ENCODE data around the gene GPR180.

DNA sequence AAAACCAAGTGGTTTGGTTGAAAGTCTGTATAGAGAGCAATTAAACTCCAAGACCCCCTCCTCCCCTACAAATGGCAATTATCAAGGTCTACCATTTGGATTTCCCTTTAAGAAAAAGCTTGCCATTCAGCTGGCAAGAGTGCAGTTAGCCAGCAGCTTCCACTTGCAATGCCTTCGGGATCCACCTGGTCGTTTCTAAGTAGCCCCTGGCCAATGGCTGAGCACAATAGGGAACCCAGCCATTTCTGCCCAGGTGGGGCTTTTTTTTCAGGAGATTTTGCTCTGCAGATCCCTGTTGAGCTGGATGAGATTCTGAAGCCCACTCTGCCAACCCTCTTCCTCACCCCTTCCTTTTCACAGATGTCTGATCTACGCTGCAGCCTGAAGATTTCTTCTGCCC lies 32.0 kb upstream of the GPR180 start:
- TF ChIP-seq CREB1 (IDR thresholded peaks at IDR 0.05; ENCODE audit: low read depth) (no peak), NFIC (IDR thresholded peaks at IDR 0.05) (no peak), RAD21 (IDR thresholded peaks at IDR 0.05; ENCODE audit: low read depth) (no peak), TAF1 (IDR thresholded peaks at IDR 0.05; ENCODE audit: low read depth) (no peak), YY1 (IDR thresholded peaks at IDR 0.05; ENCODE audit: low read depth) (no peak), ZBTB7A (IDR thresholded peaks at IDR 0.05; ENCODE audit: low read depth) (no peak), EP300 (IDR thresholded peaks at IDR 0.05; ENCODE audit: borderline replicate concordance) (no peak), CEBPB (IDR thresholded peaks at IDR 0.05) (no peak), TEAD4 (IDR thresholded peaks at IDR 0.05) (no peak), FOXM1 (IDR thresholded peaks at IDR 0.05; ENCODE audit: borderline replicate concordance, low read depth) (no peak)
- TF ChIP-seq, protein P1, sequence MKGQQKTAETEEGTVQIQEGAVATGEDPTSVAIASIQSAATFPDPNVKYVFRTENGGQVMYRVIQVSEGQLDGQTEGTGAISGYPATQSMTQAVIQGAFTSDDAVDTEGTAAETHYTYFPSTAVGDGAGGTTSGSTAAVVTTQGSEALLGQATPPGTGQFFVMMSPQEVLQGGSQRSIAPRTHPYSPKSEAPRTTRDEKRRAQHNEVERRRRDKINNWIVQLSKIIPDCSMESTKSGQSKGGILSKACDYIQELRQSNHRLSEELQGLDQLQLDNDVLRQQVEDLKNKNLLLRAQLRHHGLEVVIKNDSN (IDR thresholded peaks at IDR 0.05): no peak
- TF ChIP-seq, protein P2, sequence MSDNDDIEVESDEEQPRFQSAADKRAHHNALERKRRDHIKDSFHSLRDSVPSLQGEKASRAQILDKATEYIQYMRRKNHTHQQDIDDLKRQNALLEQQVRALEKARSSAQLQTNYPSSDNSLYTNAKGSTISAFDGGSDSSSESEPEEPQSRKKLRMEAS (IDR thresholded peaks at IDR 0.05): no peak
- TF ChIP-seq, protein P3, sequence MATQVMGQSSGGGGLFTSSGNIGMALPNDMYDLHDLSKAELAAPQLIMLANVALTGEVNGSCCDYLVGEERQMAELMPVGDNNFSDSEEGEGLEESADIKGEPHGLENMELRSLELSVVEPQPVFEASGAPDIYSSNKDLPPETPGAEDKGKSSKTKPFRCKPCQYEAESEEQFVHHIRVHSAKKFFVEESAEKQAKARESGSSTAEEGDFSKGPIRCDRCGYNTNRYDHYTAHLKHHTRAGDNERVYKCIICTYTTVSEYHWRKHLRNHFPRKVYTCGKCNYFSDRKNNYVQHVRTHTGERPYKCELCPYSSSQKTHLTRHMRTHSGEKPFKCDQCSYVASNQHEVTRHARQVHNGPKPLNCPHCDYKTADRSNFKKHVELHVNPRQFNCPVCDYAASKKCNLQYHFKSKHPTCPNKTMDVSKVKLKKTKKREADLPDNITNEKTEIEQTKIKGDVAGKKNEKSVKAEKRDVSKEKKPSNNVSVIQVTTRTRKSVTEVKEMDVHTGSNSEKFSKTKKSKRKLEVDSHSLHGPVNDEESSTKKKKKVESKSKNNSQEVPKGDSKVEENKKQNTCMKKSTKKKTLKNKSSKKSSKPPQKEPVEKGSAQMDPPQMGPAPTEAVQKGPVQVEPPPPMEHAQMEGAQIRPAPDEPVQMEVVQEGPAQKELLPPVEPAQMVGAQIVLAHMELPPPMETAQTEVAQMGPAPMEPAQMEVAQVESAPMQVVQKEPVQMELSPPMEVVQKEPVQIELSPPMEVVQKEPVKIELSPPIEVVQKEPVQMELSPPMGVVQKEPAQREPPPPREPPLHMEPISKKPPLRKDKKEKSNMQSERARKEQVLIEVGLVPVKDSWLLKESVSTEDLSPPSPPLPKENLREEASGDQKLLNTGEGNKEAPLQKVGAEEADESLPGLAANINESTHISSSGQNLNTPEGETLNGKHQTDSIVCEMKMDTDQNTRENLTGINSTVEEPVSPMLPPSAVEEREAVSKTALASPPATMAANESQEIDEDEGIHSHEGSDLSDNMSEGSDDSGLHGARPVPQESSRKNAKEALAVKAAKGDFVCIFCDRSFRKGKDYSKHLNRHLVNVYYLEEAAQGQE (IDR thresholded peaks at IDR 0.05; ENCODE audit: low read depth): no peak

Measured in Ishikawa (cell line).